ENCODE data around the gene BSND. TPM values are rescaled to one million over a fixed set of nuclear protein-coding genes. Genes with fewer than 3 reads are reported as not detected.

Gene BSND
- total and polyA plus RNA-seq, 9 of the 15 experiments (the other 6 are each of a cell fraction or from before 2014, with no cell fraction given) = not detected

- TF ChIP-seq BCLAF1 (IDR thresholded peaks at IDR 0.05; ENCODE audit: borderline replicate concordance in 1 of 2, control insufficient read depth in 1 of 2, low read depth in 2 of 2, low read length in 1 of 2) (no peak), ZBTB17 (CRISPR knock-in tag; IDR thresholded peaks at IDR 0.05) (no peak), KAT2B (IDR thresholded peaks at IDR 0.05; ENCODE audit: low read depth, low read length) (no peak), FOXA3 (CRISPR knock-in tag; conservative IDR thresholded peaks at IDR 0.05 in 1 of 2, IDR thresholded peaks at IDR 0.05 in 1 of 2) (no peak), GMEB1 (CRISPR knock-in tag; IDR thresholded peaks at IDR 0.05) (no peak), ZFP91 (CRISPR knock-in tag; IDR thresholded peaks at IDR 0.05) (no peak; the same call in 1 of the 2 replicates), ZNF124 (CRISPR knock-in tag; IDR thresholded peaks at IDR 0.05) (no peak), COPS2 (conservative IDR thresholded peaks at IDR 0.05) (no peak)
Measured at GRCh38 chr1:54996359-54996868, 2.3 kb upstream of the BSND start (continued).
